Stimulated activated CD8-positive, alpha-beta memory T cell treated with anti-CD3 and anti-CD28 coated beads, Interleukin-4, amount 100 ng/mL, for 24 hours (primary cell): ENCODE results near the gene MYO1F.

Experiments used
- DNase-seq: peaks from one replicate; pipeline ENCODE4 v3.0.0-alpha.2; 2020; ENCODE audit warnings: low read depth

Gene MYO1F

DNA sequence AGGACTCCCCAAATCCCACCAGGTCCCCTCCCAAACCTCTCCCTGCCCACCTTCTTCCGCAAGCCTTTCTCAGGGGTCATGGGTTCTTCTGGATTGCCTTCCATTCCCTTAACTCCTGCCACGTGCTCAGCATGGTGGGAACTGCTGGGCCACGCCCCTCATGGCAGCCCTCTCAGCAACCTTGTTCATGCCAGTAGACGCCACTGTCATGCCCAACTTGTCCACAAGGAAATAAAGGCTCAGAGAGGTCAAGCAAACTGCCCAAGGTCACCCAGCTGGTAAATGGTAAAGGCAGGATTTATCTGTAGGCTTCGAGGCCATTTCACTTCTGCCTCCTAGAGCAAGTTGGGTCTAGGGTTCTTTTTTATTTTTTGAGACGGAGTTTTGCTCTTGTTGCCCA lies 85.7 kb downstream of the MYO1F start:
- no peak for DNase-seq

DNA sequence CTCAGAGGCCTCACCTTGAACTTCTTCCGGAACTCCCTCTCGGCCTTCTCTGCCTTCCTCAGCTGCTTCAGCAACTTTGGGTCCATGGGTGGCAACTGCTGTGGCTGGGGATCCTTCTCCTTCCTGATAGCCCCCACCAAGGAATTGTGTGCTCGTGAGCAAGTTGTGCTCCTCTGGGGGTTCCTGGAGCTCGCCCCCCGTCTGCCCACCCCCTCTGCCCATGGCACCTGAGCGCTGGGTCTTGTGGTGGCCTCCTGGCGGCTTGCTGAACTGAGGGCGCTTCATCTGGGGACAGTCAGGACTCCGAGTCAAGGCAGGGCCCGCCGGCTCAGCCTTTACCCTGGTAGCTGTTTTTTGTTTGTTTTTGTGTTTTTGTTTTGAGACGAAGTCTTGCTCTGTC lies 86.4 kb downstream of the MYO1F start:
- no peak for DNase-seq

GRCh38 chr19:8490395-8490760 lies 86.9 kb downstream of the MYO1F start:
- DNase-seq, result no peak

DNA sequence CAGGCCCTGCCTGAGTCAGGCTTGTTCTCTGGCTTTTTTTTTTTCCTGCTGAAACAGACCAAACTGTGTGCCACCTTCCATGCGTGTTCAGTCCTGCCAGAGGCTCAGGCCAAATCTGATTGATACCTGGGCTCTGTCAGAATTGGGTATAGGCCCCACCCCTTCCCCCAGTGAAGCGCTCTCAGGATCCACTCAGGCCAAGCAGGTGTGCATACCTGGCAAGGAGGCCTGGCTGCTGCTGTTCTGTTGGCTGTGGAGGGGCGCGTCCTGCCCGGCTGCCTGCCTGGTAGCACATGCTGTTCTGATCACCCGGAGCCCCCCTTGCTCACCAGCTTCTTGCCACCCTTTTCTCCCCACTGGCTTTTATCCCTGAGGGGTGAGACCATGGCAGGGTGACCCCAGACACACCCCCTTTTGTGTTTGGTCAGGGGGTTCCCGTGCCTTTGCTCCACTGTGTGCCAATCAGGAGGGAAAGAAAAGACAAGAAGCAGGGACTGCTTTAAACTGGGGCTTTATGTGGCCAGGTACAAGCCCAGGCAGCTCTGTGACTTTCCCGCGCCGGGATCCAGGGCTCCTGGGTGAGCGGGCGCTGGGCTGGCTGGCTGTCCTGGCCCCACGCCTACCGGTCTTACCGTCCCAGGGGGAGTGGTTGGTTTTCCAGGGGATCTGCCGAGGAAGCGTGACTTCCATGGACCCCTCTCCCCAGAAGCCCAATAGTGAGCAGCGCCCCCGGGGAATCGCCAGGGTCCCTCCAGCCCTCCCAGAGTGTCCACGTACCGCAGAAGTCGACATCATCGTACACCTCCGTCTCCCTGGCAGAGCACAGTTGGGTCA lies 87.5 kb downstream of the MYO1F start:
- DNase-seq, result no peak

DNA sequence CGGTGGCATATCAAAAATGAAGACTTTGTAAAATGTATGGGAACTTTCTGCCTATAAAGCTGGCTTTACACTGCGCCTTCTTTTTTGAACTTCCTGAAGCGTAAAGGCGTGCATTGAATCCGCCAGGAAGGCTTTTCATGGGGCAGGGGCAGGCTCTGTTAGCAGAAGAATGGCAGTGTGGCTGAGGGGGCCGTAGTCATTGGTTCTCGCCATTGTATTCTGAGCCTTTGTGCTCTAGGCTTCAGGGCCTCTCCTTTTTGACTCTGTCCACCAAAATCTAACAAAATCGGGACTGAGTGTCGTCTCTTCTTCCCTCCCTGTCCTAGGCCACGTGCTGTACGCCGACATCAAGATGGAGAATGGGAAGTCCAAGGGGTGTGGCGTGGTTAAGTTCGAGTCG lies 88.9 kb downstream of the MYO1F start:
- no peak for DNase-seq

DNA sequence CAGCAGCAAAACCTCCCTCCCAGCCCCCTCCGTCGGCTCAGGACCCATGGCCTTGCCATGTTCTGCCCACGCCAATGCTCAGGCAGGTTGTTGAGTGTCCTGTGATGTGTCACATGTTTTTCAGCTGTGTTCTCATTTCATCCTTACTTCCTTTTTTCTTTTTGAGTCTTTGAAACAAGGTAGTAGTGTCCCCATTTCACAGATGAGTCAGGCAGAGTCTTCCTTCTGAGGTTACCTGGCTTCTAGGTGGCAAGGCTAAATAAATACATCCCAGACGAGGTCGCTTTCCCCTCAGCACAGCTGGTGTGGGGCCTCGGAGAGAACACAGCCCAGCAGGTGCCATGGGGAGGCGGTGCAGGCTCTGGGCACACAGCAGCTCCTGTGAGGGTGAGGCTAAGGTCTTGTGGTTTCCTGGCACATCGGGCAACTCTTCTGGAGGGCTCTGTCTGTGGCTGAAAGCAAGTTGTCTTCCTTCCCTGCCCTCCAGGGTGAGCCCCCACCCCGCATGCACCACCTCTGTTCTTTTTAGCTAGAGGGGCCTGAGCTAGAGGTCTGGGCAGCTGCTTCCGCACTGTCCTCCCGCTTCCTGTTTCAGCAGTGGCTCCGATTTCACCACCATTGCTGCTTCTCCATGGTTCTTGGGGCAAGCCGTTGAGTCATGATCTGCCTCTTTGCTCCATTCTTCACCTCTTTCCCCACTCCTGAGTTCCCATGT lies 89.9 kb downstream of the MYO1F start:
- peak; percentile 50 for DNase-seq

DNA sequence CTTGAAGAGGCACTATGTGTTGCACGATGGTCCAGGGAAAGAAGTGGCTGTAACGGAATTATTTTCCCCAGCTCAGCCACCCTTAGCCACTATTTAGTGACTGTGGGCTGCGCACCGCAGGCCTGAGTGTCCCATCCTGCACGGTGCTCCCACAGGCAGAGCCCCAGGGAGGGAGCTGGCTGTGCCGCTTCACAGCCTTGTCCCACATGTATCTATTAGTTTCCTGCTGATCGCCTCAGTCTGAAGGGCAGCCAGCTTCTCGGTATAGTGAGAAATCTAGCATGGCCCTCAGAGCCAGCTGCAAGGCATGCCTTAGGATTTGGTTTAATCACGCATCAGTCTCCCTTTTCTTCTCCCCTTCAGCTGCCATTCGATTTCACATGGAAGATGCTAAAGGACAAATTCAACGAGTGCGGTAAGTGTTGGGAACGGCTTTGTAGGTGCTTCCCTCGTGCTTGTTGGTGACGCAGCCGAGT lies 90.5 kb downstream of the MYO1F start:
- no peak for DNase-seq

GRCh38 chr19:8485561-8486371 lies 91.5 kb downstream of the MYO1F start:
- DNase-seq, result no peak

DNA sequence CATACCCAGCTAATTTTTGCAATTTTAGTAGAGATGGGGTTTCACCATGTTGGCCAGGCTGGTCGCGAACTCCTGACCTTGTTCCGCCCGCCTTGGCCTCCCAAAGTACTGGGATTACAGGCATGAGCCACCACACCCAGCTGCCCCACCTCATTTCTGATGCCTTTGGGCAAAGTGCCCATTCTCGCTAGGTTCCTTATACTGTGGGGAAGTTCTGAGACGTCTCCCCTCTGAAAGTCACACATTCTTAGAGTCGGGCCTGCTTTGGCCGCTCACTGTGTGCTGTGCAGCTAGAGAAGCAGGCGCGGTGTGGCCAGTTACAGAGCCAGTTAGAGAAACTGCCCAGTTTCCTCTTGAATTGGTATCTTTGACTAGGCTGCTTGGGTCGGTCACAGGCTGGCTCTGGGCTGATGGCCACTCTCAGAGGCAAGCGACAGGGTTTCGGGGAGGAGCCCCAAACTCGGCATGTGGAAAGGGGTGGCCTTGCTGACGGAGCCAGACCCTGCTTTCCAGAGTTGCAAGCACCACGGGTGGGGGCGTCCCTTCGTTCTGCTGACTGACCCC lies 92.8 kb downstream of the MYO1F start:
- DNase-seq, result no peak

GRCh38 chr19:8483165-8483564 lies 94.1 kb downstream of the MYO1F start:
- no peak for DNase-seq

GRCh38 chr19:8482696-8483095 lies 94.5 kb downstream of the MYO1F start:
- no peak for DNase-seq

DNA sequence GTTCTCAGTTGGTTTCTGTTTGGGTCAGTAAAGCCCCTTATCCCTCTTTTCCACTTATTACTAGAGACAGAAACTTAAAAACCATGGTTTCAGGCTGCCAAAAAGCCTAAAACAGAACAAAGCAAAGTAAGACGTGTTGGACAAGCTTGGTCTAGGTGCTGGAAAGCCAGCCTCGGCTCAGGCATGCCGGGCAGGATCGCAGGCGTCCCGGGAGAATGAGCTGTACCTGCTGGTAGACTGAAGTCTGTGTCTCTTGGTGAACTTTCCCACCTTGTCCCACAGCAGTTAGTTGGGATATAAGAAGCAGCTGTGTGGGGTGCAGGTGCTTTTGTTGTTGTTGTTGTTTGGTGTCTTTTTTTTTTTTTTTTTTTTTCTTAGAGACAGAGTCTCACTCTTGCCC lies 95.6 kb downstream of the MYO1F start:
- no peak for DNase-seq

DNA sequence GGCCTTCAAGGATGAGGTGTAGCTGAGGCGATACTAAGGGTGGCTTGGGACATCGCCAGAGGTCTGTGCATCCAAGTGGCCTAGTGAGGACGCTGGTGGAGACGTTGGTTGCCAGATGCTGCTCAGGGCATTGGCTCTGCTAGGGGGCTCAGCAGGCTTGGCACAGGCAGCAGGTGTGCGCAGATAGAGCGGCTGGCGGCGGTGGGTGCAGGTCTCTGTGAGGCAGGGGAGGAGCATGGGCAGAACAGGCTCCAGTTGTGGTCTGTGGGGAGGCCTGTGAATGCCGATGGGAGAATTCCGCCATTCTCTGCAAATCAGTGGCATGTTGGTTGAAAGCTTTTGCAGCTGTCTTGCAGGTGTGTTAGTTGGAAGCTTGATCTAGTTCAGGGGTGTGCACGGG lies 96.0 kb downstream of the MYO1F start:
- DNase-seq, result no peak

- no peak for DNase-seq
Measured at GRCh38 chr19:8478598-8478997, 98.6 kb downstream of the MYO1F start.

- no peak for DNase-seq
Measured at GRCh38 chr19:8477889-8478288, 99.4 kb downstream of the MYO1F start.

DNA sequence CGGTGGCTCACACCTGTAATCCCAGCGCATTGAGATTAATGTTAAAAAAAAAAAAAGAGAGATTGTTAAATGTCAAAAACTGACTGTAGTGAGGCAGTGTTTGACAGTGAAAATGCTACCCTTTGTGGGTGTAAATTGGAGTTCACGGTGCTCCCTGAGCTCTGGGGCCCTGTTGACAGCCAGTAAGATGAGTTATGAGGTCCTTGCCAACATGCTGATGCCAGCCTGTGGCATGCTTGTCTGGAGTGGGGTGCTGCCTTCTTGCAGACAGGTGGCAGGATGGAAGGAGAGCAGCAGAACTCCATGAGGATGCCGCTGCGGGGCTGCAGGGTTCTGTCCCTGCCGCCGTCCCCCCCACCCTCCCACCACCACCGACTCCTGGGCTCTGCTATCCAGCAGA lies 100.7 kb downstream of the MYO1F start:
- no peak for DNase-seq

GRCh38 chr19:8475005-8475404 lies 102.2 kb downstream of the MYO1F start:
- DNase-seq, result no peak

DNA sequence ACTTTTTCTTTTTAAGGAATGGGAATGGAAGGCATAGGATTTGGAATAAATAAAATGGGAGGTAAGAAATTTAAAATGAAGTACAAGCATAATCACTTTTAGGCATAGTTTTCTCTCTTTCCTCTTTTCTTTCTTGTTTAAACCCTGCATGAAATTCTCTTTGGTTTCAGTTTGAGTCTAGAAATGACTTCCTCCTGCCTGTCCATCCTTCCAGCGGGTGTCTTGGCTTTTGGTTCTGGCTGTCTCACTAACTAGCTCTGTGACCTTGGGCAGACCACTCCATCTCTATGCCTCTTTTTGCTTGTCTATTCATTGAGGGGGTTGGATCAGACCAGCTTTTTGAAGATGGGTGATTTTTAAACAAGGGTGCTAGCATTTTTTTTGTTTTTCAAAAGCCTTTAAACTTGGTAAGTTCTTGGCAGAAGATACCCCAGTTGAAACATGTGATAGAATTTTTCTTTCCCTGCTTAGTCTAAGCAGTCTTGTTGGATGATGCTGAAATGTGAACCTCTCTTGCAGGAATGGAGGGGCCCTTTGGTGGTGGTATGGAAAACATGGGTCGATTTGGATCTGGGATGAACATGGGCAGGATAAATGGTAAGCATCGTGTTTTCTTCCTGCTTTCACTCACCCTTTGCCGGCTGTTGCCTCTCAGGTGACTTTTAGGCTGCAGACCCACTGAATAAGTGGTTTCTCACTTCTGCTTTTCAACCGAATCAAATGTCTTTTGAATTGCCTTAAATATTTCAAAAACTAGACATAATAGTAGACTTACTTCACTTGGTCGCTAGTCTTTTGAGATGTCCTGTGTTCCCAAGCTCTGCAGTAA lies 103.4 kb downstream of the MYO1F start:
- DNase-seq, result no peak
